HG03135 (cell line): ENCODE data around the gene BCL10.

Source experiments
- ATAC-seq: cut with Tn5 transposase; IDR thresholded peaks from one replicate; pipeline ENCODE4 v1.9.1; 2021; ENCODE audit warnings: mild to moderate bottlenecking, moderate library complexity; ENCODE audit not compliant: unreplicated experiment

BCL10 gene

GRCh38 chr1:85224734-85225623, 51.5 kb downstream of the BCL10 start:
- no peak for ATAC-seq

DNA sequence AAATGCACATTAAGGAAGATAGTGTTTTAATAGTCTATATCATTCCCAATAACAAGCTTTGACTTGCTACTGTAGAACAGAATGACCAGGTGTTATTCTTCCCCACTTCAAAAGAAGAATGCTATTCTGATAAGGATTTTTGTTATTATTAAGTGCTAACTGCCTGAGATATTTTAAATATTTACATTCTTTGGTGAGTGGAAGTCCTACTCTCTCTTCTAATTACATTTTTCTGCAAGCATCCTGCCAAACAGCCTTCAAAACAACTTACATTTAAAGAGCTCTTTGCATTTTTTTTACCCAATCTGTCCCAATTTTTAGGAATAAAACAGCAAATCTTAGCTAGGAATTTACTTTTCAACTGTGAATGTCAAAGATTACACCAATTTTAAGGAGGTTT, 52.1 kb downstream of the BCL10 start:
- no peak for ATAC-seq

DNA sequence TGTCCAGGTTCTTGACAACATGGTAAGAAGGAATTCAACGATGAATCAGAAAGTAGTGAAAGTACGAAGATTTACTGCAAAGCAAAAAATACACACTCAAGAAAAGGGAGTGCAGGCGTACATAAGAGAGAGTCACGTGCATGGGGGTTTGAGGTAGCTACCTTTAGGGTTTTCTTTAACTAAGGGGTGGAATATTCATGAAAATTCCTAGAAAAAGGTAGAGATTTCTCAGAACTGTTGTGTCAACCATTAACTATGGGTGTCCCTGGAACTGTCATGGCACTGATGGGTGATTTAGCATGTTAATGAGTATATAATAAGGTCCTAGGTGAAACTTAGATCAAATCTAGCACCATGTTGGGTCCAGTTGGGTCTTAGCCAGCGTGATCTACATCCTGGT, 53.1 kb downstream of the BCL10 start:
- no peak for ATAC-seq

DNA sequence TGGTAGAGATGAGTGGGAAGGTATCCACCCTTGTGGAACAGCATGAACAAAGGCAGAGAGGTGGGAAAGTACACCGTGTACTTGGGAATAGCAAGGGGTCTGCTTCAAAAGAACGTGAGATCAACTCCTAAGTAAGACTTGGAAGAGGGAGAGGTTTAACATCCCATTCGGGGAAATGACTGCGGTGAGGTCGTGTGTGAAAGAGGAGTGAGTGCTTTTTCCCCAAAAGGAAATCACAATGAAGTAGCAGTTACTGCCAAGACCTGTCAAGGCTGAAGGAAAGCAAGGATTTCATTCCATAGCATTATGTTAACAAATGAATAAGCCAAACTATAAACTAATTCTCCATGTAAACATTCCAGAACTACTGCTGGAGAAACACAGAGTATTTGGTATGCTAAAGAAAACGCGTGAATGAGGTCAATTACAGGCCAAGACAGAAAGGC, 55.7 kb downstream of the BCL10 start:
- no peak for ATAC-seq

- ATAC-seq = no peak
Measured at GRCh38 chr1:85219853-85220610, 56.4 kb downstream of the BCL10 start.

DNA sequence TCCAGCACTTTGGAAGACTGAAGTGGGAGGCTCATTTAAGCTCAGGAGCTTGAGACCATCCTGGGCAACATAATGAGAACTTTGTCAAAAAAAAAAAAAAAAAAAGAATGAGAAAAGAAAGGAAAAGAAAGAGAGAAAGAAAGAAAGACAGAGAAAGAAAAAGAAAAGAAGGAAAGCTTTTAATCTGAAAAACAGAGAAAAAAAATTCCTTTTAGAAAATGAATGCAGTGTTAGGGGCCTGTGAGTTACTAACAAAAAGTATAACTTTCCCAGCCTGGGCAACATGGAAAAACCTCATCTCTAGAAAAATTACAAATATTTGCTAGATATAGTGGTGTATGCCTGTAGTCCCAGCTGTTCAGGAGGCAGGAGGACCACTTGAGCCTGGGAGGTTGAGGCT, 59.7 kb downstream of the BCL10 start:
- no peak for ATAC-seq
